Measurements from ENCODE around the gene WDR77.

Gene WDR77

DNA sequence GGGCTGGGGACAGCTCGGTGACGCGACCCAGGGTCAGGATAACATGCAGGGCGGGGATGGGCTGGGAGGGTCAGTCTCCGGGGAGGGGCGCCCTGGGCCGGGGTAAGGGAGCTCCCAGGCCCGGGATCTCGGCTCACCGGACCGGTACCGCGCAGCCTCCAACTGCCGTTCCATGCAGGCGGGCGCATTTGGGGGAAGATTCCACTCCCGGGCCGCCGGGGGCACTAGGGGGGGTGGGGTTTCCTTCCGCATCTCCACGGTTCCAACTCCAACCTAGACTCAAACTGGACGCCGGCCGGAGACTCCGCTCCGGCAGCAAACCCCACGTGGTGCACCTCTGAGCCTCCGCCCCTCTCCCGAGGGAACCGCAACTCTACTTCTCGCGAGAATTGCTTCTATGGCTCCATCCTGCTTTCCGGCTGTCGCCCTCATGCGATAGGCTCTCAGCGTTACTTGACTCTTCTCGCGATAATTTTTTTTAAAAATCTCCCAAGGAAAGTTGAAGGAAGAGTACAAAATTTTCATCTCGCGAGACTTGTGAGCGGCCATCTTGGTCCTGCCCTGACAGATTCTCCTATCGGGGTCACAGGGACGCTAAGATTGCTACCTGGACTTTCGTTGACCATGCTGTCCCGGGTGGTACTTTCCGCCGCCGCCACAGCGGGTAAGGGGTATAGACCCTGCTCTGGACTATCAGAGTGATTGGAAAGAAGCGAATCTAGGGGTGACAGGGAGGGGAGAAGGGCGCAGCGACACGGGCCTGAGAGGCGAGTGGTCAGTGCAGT, at the start of gene WDR77, which contains the start of gene ATP5PB:
WDR77 (minus strand) TSS at position 339 of the 785 bp plus-strand sequence; CDS start at position 252, 87 bp downstream.
ATP5PB (plus strand) TSS at position 547 of the 785 bp plus-strand sequence; CDS start at position 625, 78 bp downstream.
- DNase-seq: peak; percentile 91

GRCh38 chr1:111497592-111497991, 48.5 kb upstream of the WDR77 start:
- no peak for DNase-seq

GRCh38 chr1:111496398-111496797, 47.3 kb upstream of the WDR77 start:
- DNase-seq: no peak

DNA sequence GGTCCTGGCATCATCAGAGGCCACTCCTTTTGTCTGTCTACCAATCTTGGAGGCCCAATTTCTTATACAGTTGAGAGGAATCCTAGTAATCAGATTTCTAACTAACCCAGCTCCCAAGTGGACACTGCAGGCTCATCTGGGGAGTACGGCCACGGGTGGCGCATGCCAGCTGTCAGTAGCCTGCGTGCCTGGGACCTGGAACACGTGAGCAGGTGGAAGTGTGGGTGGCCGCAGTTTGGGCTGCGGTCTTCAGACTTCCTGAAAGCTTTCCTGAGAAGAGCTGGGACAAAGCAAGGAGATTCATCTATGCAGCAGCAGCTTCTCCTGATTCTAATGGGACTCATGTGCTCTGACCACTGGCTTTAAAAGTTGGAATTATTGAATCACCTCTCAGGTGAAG, 42.0 kb upstream of the WDR77 start:
- DNase-seq: no peak

DNA sequence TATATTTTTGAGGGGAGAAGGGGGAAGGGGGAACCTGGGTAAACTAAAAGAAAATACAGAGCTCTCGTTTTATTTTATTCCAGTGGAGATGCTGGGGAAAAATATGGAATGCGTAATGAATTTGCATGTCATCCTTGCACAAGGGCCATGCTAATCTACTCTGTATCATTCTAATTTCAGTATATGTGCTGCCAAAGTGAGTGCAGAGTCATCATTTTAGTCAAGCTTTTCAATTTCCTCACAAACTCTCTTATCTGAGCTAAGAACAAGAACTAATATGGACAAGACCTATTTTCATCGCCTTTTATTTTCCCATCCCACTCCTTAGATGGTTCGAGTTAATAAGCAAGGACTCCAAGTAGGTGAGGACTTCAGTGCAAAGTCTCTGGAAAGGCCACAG, 41.2 kb upstream of the WDR77 start:
- no peak for DNase-seq

GRCh38 chr1:111489604-111490003, 40.5 kb upstream of the WDR77 start:
- no peak for DNase-seq

GRCh38 chr1:111488669-111489068, 39.6 kb upstream of the WDR77 start:
- DNase-seq: no peak

DNA sequence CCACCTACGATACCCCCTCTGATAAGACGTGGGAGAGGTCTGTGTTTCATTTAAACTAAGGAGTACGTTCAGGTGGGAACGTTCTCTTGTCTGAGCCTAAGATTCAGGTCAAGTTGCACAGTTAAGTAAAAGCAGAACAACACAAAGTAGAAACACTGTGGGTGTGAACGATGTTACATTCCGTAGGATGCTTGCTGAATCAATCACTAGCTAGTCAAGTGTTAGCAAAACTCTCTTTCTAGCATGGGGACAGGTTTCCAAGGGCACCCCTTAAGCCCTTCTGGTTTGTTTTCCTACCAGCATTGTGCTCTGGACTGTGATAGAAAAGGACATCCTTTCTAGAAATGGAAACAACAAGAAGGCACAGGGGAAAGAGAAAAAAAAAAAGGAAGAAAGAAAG, 38.1 kb upstream of the WDR77 start:
- no peak for DNase-seq

DNA sequence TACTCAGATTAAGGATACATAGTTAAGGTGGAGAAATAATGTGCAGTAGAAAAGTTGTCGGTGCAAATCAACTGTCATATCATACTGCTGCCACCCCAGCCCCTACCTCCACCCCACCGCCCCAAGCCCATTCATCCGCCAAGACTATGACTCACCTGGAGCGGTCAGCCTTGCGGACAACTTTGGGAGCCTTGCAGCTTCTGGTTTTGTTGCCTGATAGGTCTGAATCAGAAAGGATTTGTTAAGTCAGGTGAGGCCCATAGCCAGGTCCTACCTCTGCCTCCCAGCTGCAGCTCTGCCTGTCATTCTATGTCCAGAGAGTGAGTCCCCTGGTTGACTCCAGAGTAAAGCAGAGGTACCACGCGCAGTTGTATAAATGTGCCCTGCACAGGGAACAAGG, 37.4 kb upstream of the WDR77 start:
- DNase-seq: no peak

DNA sequence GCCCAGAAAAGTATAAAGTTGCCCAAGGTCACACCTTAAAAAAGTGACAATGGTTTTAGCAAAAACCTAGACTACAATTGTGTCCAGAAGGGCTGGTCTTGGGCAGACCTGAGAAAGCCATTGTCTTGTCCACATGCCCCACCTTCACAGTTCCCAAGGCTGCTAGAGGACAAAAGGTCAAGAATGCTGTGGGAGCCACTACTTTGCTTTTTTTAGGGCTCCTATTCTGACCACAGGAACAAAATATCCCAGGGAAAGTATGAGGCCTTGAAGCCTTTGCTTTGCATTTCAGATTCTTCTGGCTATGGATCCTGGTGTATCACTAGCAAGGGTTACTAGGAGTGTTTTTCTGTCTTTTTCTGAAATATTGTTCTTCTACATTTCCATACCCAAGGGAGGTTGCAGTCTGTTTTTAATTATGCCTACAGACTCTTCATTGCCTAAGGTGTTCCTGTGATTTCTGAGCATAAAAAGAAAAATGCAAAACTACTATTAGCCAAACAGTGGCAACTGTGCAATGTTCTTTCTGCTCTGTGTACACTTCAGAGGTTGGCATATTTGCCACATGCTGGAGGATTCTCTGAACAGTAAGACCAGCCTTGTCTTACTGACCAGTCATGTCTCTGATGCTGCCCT, 35.5 kb upstream of the WDR77 start:
- DNase-seq: no peak

GRCh38 chr1:111483876-111484275, 34.8 kb upstream of the WDR77 start:
- DNase-seq: no peak

DNA sequence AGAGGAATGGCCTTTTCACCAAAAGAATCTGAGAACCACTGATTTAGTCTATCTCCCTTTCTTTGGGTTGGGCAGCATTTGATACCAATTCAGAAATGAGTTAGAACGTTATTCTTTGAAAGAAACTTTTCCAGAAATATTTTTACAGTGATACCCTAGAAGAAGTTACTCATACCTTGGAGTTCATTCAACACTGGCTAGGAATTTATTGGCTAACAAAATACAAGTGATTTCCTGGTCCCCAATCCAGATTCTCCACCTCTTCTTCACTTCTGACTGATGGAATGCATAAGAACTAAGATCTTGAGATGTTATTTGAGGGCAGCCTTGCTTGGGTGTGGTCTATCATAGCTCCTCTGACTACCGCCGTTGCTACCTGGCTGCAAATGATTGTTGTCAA, 34.1 kb upstream of the WDR77 start:
- no peak for DNase-seq

DNA sequence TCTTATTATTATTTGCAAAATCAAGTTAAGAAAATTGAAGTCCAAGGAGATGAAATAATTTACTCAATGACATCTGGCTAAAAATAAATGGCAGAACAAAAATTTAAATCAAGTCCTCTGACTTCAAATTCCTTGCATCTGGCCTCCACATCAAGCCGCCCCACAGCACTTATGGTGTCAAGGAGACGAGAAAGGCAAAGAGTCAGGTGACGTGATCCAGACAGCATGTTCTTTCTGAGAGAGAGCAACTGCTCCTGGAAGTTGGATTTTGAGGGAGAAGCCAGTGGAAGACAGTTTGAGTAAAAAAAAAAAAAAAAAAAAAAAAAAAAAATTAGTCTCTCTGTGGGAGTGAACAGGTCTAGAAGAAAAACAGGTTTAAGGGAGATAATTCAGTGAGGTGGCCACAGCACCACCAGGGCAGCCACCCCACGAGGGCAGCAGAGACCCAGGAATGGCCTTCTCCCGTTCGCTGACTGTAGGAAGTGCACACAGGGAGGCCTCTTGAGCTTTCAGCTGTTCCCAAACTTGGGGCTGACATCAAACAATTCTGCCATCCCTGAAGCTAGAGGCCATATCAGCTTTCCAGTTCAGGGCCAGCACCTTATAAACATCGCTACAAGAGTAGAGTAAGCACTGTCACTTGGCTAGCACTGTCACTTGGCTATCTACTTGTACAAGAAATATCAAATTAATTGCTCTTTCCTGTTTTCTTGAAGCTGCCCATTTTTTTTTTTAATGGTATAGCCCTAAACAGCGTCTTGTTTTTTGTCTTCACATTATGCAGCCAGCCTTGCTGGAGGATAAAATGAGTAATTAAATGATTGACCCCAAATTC, 32.5 kb upstream of the WDR77 start:
- DNase-seq: peak; percentile 74

GRCh38 chr1:111480674-111481073, 31.6 kb upstream of the WDR77 start:
- DNase-seq: no peak

DNA sequence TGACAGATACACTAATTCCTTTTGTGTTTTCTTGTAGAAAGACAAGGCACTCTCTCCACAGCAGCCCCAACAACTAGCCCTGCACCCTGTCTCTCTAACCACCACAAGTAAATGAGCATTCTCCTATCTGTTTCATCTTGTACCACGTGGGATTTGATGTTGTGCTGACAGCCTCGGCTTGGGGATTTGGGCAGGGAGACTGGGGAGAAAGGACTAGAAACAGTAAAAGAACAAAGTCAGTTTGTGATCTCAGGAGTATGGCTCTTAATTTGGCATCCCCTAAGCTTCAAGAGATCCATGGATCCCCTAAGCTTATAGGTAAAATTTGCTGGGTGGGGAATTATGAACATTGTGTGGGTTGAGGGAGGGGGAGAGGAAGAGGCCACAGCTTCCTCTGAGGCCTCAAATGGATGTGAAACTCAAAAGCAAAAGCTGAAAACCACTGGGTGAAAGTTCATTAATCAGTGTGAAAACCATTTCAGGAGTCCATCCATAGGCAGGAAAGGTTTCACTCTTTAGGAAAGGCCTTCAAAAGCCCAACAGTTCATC, 27.8 kb upstream of the WDR77 start:
- peak; percentile 45 for DNase-seq

DNA sequence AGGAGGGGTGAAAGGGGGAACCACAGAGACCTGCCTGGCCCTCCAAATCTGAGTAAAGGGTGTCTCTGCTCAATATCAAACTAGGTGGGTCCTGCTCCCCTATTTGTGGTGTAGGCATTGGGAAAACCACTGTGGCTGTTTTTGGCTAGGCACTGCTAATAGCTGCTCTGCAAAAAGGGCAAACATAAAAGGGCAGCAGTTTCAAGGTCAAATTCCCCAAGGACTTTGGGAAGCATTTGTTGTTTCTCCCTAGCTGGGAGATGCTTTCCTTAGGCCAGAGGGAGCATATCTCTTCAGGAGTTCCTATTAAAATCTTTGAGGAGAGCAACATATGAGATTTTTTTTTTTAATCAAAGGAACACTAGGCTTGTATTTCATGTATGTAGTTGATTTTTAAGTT, 27.2 kb upstream of the WDR77 start:
- DNase-seq: no peak

DNA sequence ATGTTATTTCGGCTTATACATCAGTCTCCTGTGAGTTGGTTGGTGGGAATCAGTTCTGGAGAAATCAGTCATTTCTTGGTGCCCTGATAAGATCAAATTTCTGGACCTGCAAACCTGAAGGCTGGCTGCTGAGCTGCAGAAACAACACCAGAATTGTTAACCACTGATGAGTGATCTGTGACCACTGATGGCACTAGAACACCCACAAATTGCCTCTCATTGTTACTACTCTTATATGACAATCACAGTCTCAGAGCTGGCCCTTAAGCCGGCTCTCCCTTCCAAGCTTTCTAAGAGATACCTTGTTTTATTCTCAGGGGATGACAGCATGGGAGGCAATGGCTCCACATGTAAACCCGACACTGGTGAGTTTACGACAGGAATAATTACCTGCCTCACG, 26.6 kb upstream of the WDR77 start:
- DNase-seq: peak; percentile 56

DNA sequence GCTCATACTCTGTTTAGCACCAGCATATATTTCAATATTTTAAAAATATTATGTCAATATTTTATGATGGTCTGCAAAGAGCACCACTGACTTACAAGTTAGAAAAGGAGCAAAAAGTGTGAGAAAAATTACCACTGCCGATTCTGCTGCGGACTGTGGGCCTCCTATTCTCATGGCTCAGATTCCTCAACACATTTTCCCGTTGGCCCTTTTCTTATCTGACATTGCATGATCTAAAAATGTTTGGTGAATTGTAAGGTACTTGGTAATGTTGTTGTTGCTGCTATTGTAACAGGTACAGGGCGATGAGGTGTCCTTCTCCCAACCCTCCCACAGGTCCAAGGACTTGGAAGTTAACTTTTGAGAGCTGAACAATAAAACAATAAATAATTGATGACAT, 25.5 kb upstream of the WDR77 start:
- DNase-seq: no peak

DNA sequence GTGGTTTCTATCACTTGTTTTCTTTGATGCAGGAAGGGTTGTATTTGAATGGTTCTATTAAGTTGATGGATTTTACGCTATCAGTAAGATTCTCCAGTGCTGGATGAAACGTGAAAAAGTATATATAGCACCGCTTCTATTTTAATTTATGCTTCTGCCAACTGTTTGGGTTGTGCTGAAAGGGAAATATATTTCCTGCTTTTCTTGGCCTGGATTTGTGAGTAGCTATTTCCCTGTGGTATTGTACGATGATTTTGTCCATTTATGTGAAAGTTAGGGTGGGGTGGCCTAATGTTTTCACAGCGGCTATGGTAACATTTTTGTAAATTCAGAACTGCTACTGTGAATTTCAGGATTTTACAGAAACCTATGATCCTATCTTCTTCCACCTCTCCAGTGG, 25.1 kb upstream of the WDR77 start:
- no peak for DNase-seq

GRCh38 chr1:111471538-111471937, 22.5 kb upstream of the WDR77 start:
- no peak for DNase-seq

- peak; percentile 69 for DNase-seq
These were observed 22.0 kb upstream of the WDR77 start for GRCh38 chr1:111471012-111471411.

GRCh38 chr1:111470596-111470995, 21.5 kb upstream of the WDR77 start:
- DNase-seq: no peak

GRCh38 chr1:111469539-111469938, 20.5 kb upstream of the WDR77 start:
- DNase-seq: no peak
